Neuronal stem cell (in vitro differentiated cells): ENCODE data around the gene GRPR.
"Not testable (repeated sequence)": the region's sequence is repeated elsewhere in the genome, so short reads cannot be mapped to it uniquely, and the experiment has no call there.

Source experiments
- DNase-seq: peaks from one replicate; pipeline ENCODE4 v3.0.0-alpha.2; 2013; ENCODE audit warnings: low spot score
- H2AFZ ChIP-seq: one replicate; pipeline ENCODE4 v1.6.1; 2013; ENCODE audit warnings: mild to moderate bottlenecking, low read length, inconsistent platforms
- H2AK5ac ChIP-seq: 2 replicates; pipeline ENCODE4 v1.6.1; 2013; ENCODE audit warnings: low read depth, mild to moderate bottlenecking, inconsistent platforms, low read length, moderate library complexity, mixed read lengths
- H2BK120ac ChIP-seq: 2 replicates; pipeline ENCODE4 v1.6.1; 2013; ENCODE audit warnings: low read depth, mild to moderate bottlenecking, inconsistent platforms, low read length, moderate library complexity, mixed read lengths
- H2BK12ac ChIP-seq: one replicate; pipeline ENCODE4 v1.6.1; 2013; ENCODE audit warnings: low read length, inconsistent platforms
- H2BK15ac ChIP-seq: 2 replicates; pipeline ENCODE4 v1.6.1; 2013; ENCODE audit warnings: mild to moderate bottlenecking, low read length, inconsistent platforms, mixed read lengths
- H2BK5ac ChIP-seq: one replicate; pipeline ENCODE4 v1.6.1; 2013; ENCODE audit warnings: inconsistent platforms, mild to moderate bottlenecking, low read length, moderate library complexity
- H3K14ac ChIP-seq: one replicate; pipeline ENCODE4 v1.6.1; 2013; ENCODE audit warnings: low read length, inconsistent platforms
- H3K18ac ChIP-seq: 2 replicates; pipeline ENCODE4 v1.6.1; 2013; ENCODE audit warnings: low read length, inconsistent platforms
- H3K23ac ChIP-seq: 2 replicates; pipeline ENCODE4 v1.6.1; 2013; ENCODE audit warnings: low read depth, mild to moderate bottlenecking, mixed read lengths, low read length, inconsistent platforms; ENCODE audit not compliant: poor library complexity
- H3K27ac ChIP-seq: replicated peaks from 3 replicates; pipeline ENCODE4 v1.5.1; 2013; ENCODE audit warnings: low read length, inconsistent platforms
- H3K27me3 ChIP-seq, 3 experiments: 2 replicates each; pipeline ENCODE4 v1.6.1; 2013; ENCODE audit warnings: low read length in 3 of 3, mild to moderate bottlenecking in 2 of 3, inconsistent platforms in 1 of 3, low read depth in 1 of 3, mixed read lengths in 1 of 3, moderate library complexity in 1 of 3; ENCODE audit not compliant: control insufficient read depth in 3 of 3, insufficient read depth in 3 of 3
- H3K36me3 ChIP-seq, 2 donors: replicated peaks in 1 of 2; 2 replicates each; pipeline ENCODE4 v1.6.1; 2013; ENCODE audit warnings: low read length in 2 of 2; ENCODE audit not compliant: control insufficient read depth in 2 of 2, insufficient read depth in 2 of 2
- H3K4ac ChIP-seq: 2 replicates; pipeline ENCODE4 v1.6.1; 2013; ENCODE audit warnings: inconsistent platforms, mild to moderate bottlenecking, low read length, moderate library complexity
- H3K4me1 ChIP-seq, 2 donors: 1 replicate in 1 of 2; 2 replicates in 1 of 2; pipeline ENCODE4 v1.6.1; 2013; ENCODE audit warnings: low read length in 2 of 2, low read depth in 1 of 2; ENCODE audit not compliant: control insufficient read depth in 2 of 2, insufficient read depth in 1 of 2
- H3K4me2 ChIP-seq: one replicate; pipeline ENCODE4 v1.6.1; 2013; ENCODE audit warnings: mild to moderate bottlenecking, low read length, inconsistent platforms; ENCODE audit not compliant: insufficient read depth, poor library complexity, severe bottlenecking
- H3K4me3 ChIP-seq, 2 donors: 2 replicates each; pipeline ENCODE4 v1.5.1; 2013; ENCODE audit warnings: low read length in 2 of 2, mild to moderate bottlenecking in 2 of 2, inconsistent platforms in 1 of 2, moderate library complexity in 1 of 2
- H3K79me1 ChIP-seq: one replicate; pipeline ENCODE4 v1.6.1; 2013; ENCODE audit warnings: low read depth, mild to moderate bottlenecking, inconsistent platforms, low read length, moderate library complexity
- H3K9ac ChIP-seq: one replicate; pipeline ENCODE4 v1.6.1; 2013; ENCODE audit warnings: mild to moderate bottlenecking, low read depth, low read length, inconsistent platforms; ENCODE audit not compliant: poor library complexity
- H3K9me3 ChIP-seq, 2 donors: replicated peaks in 1 of 2; 2 replicates each; pipeline versions ENCODE3 to v1.6.1; 2013; ENCODE audit warnings: low read length in 2 of 2, mild to moderate bottlenecking in 2 of 2, inconsistent platforms in 1 of 2, low read depth in 1 of 2, mixed read lengths in 1 of 2, moderate library complexity in 1 of 2; ENCODE audit not compliant: control insufficient read depth in 2 of 2, insufficient read depth in 1 of 2
- H4K8ac ChIP-seq: one replicate; pipeline ENCODE4 v1.6.1; 2013; ENCODE audit warnings: low read depth, mild to moderate bottlenecking, inconsistent platforms, low read length, moderate library complexity
- H4K91ac ChIP-seq: one replicate; pipeline ENCODE4 v1.6.1; 2013; ENCODE audit warnings: low read length, low read depth, mild to moderate bottlenecking, inconsistent platforms; ENCODE audit not compliant: poor library complexity
- WGBS, 2 donors: extraction: QIAGEN DNeasy Blood & Tissue Kit; methylation state at CpG; one replicate each; pipeline ENCODE4 v1.1.7; 2013; ENCODE audit warnings: missing lambda C conversion rate in 2 of 2, mixed read lengths in 1 of 2; ENCODE audit not compliant: insufficient read length in 2 of 2, insufficient replicate concordance in 1 of 2; ENCODE audit errors: extremely low coverage in 2 of 2; 5-methylcytosine and 5-hydroxymethylcytosine counted together

Gene GRPR

DNA sequence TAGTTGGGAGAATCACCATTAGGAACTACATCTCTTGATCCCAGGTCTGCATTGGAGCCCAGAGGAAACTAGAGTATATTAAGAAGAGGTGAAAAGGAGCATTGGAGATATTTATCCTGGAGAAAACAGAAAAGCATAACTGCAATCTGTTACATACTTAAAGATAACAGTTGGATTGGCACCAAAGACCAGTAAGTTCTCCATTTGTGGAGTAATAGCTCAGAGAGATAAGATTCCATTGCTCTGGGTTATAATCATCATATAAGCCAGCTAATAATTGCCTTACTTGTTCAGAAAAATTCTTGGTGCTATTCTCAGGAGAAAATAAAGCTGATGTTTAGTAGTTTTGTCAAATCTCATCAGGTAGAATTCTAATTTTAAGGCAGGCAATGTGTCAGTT, 20.6 kb downstream of the GRPR start:
- DNase-seq: no peak

DNA sequence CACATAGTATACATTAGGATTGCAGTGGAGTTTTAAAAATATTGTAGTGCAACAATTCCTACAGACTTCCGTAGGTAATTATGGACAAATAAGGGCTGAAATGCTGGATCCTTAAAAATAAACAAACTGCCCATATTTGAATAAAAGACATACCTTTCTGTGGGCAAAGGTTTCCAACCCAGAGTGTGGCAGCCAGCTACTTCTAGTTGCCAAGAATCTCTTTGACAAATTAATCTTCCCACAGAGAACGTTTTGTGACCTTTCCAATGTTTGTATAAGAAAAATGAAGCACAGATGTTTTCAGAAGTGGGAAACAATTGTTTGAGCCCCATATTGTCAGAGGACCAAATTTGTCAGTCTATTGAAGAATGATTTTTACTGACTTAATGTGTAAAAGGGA, 21.1 kb downstream of the GRPR start:
- Histone ChIP-seq H3K27ac (no peak overlapping the region), H3K36me3 (no peaks in the 10 kb centered on the region), H3K9ac (no peak overlapping the region), H2BK120ac (no peak overlapping the region), H2BK12ac (no peak overlapping the region), H3K4me1 (no peaks in the 10 kb centered on the region), H2BK15ac (no peak overlapping the region), H3K4me3 (no peak overlapping the region), H4K8ac (no peak overlapping the region), H2BK5ac (no peak overlapping the region), H2AFZ (no peak overlapping the region), H3K27me3 (no peaks in the 10 kb centered on the region), H3K23ac (no peak overlapping the region), H3K9me3 (no peaks in the 10 kb centered on the region), H3K14ac (no peak overlapping the region), H3K18ac (no peak overlapping the region), H4K91ac (no peak overlapping the region), H3K4ac (no peak overlapping the region), H3K4me2 (no peak overlapping the region), H3K79me1 (no peaks in the 10 kb centered on the region), H2AK5ac (no peak overlapping the region)
- no CpG with 5 or more reads among the region's 2 CpGs for WGBS, 2 donors
- no peak for DNase-seq

More for the DNA sequence above, 20.6 kb downstream of the GRPR start:
- Histone ChIP-seq H3K18ac (no peak overlapping the region), H3K14ac (no peak overlapping the region), H3K27ac (no peak overlapping the region), H3K79me1 (no peaks in the 10 kb centered on the region), H2AFZ (no peak overlapping the region), H3K23ac (no peak overlapping the region), H2BK12ac (no peak overlapping the region), H3K4me3 (no peak overlapping the region), H3K4me2 (no peak overlapping the region), H3K4me1 (no peaks in the 10 kb centered on the region), H2AK5ac (no peak overlapping the region), H4K8ac (no peak overlapping the region), H3K27me3 (no peaks in the 10 kb centered on the region), H3K9ac (no peak overlapping the region), H4K91ac (no peak overlapping the region), H2BK15ac (no peak overlapping the region), H3K4ac (no peak overlapping the region), H2BK5ac (no peak overlapping the region), H2BK120ac (no peak overlapping the region), H3K9me3 (no peaks in the 10 kb centered on the region), H3K36me3 (no peaks in the 10 kb centered on the region)

DNA sequence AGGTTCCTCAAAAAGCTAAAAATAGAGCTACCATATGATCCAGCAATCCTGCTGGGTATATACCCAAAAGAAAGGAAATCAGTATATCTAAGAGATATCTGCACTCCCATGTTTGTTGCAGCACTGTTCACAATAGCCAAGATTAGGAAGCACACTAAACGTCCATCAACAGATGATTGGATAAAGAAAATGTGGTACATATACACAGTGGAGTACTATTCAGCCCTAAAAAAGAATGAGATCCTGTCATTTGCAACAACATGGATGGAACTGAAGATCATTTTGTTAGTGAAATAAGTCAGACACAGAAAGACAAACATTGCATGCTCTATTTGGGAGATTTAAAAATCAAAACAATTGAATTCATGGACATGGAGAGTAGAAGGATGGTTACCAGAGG, 21.7 kb downstream of the GRPR start:
- not testable (repeated sequence) for H2BK12ac ChIP-seq, H3K4me2 ChIP-seq, H2AFZ ChIP-seq, H3K4ac ChIP-seq, H3K4me3 ChIP-seq, H3K79me1 ChIP-seq, H4K8ac ChIP-seq, H2BK15ac ChIP-seq, H4K91ac ChIP-seq, H3K23ac ChIP-seq, H3K4me1 ChIP-seq, H2BK120ac ChIP-seq, H3K9ac ChIP-seq, H3K14ac ChIP-seq, H2AK5ac ChIP-seq, H3K18ac ChIP-seq, H3K36me3 ChIP-seq, H3K9me3 ChIP-seq, H2BK5ac ChIP-seq, DNase-seq, H3K27me3 ChIP-seq, H3K27ac ChIP-seq
- no CpG with 5 or more reads among the region's 1 CpG for WGBS, 2 donors

DNA sequence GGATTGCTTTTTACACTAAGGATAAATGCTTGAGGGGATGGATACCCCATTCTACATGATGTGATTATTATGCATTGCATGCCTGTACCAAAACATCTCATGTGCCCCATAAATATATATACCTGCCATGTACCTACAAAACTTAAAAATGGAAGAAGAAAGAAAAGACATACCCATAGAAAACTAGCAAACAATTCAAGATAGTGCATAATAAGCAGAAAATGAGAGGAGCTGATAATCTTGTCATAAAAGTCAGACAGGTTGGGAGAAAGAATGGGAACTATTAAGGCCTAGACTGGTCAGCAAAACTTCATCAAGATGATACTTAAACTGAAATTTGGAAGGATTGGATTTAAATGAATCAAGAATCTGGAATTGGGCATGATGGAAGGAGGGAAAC, 22.3 kb downstream of the GRPR start:
- Histone ChIP-seq H3K27ac (no peak overlapping the region), H3K79me1 (no peaks in the 10 kb centered on the region), H2AFZ (no peak overlapping the region), H3K4me3 (no peak overlapping the region), H3K4ac (no peak overlapping the region), H3K27me3 (no peaks in the 10 kb centered on the region), H3K9ac (no peak overlapping the region), H3K4me2 (no peak overlapping the region), H2BK12ac (no peak overlapping the region), H3K9me3 (no peaks in the 10 kb centered on the region), H3K4me1 (no peaks in the 10 kb centered on the region), H4K91ac (no peak overlapping the region), H4K8ac (no peak overlapping the region), H3K23ac (no peak overlapping the region), H3K18ac (no peak overlapping the region), H3K14ac (no peak overlapping the region), H2BK120ac (no peak overlapping the region), H2BK15ac (no peak overlapping the region), H3K36me3 (no peaks in the 10 kb centered on the region), H2AK5ac (no peak overlapping the region), H2BK5ac (no peak overlapping the region)
- no peak for DNase-seq
